MCF 10A (cell line): ENCODE data around the gene ACAD11. TPM values are rescaled to one million over a fixed set of nuclear protein-coding genes. Genes with fewer than 3 reads are reported as not detected.

Source experiments
- BruUV-seq: library from RNA; stranded (reverse); fragments of 400-500 nt; replicated peaks from 2 replicates; lab custom pipeline; 2021; lab: Mats Ljungman, UMichigan
- CTCF ChIA-PET: fragments of 300-600 bp; sonication (Branson Sonifier 250); formaldehyde crosslinking; extraction: SDS; loops from one replicate; lab custom pipeline; 2021; ENCODE audit warnings: antibody characterized with exemption, inconsistent platforms; lab: Yijun Ruan, JAX
- POLR2A ChIA-PET: fragments of 300-600, 350-650 bp; sonication (Branson Sonifier 250); formaldehyde crosslinking; extraction: SDS; loops from one replicate; lab custom pipeline; 2020; ENCODE audit warnings: antibody characterized with exemption, inconsistent platforms; lab: Yijun Ruan, JAX
- DNase-seq: peaks from one replicate; pipeline ENCODE4 v3.0.0-alpha.2; 2018; ENCODE audit not compliant: unreplicated experiment
- H3K27ac Mint-ChIP-seq: one replicate; pipeline ENCODE4 v1.8.0; 2022; ENCODE audit warnings: mild to moderate bottlenecking, low read depth, mixed read lengths; ENCODE audit not compliant: unreplicated experiment
- H3K27me3 Mint-ChIP-seq: one replicate; pipeline ENCODE4 v1.8.0; 2022; ENCODE audit warnings: mixed read lengths; ENCODE audit not compliant: insufficient read depth, unreplicated experiment
- H3K36me3 Mint-ChIP-seq: one replicate; pipeline ENCODE4 v1.8.0; 2022; ENCODE audit warnings: mild to moderate bottlenecking, moderate library complexity, mixed read lengths; ENCODE audit not compliant: insufficient read depth, unreplicated experiment
- H3K4me1 Mint-ChIP-seq: one replicate; pipeline ENCODE4 v1.8.0; 2022; ENCODE audit warnings: mixed read lengths; ENCODE audit not compliant: insufficient read depth, unreplicated experiment
- H3K4me3 Mint-ChIP-seq: one replicate; pipeline ENCODE4 v1.8.0; 2022; ENCODE audit warnings: mild to moderate bottlenecking, moderate library complexity, mixed read lengths; ENCODE audit not compliant: unreplicated experiment
- H3K9me3 Mint-ChIP-seq: one replicate; pipeline ENCODE4 v1.8.0; 2022; ENCODE audit warnings: mixed read lengths; ENCODE audit not compliant: unreplicated experiment
- CTCF ChIP-seq: fragments of 200-600 bp; IDR thresholded peaks from one replicate; pipeline ENCODE4 v1.8.0; 2022; ENCODE audit warnings: antibody characterized with exemption, mild to moderate bottlenecking; ENCODE audit not compliant: unreplicated experiment
- intact Hi-C: fragments of 100-400 bp; cut with micrococcal nuclease; formaldehyde crosslinking; loops from 2 replicates; pipeline ENCODE4 v1.14.1; 2022
- total RNA-seq: library from RNA; stranded (reverse); gene quantifications from 2 replicates; pipeline ENCODE4 v1.2.3, GENCODE V29; 2022

The ACAD11 gene
- total RNA-seq, 1 experiment from 2014 or later: 30.9 TPM

GRCh38 chr3:132530624-132531023 is 129.0 kb downstream of the ACAD11 start:
- intact Hi-C loops: loop anchor here (10.0 kb wide), 1 partner anchor 176 kb away; no protein-coding TSS in a partner anchor
- Mint-ChIP-seq H3K36me3 (peaks cover 77% of the 10 kb centered on the region), H3K4me1 (no peaks in the 10 kb centered on the region), H3K4me3 (no peak overlapping the region), H3K27ac (no peak overlapping the region), H3K9me3 (no peaks in the 10 kb centered on the region), H3K27me3 (no peaks in the 10 kb centered on the region)
- CTCF ChIA-PET: interaction anchor here (0.6 to 6.4 kb wide), 3 partner anchors 9 to 371 kb away, joined by 3 to 41 read pairs (median 3); no protein-coding TSS in a partner anchor
- DNase-seq: no peak
- no TSS peak for BruUV-seq
- no peak for TF ChIP-seq CTCF
- POLR2A ChIA-PET: no interaction called here

- POLR2A ChIA-PET: no interaction called here
- Mint-ChIP-seq H3K36me3 (peaks cover 92% of the 10 kb centered on the region), H3K27ac (no peak overlapping the region), H3K27me3 (no peaks in the 10 kb centered on the region), H3K4me1 (no peaks in the 10 kb centered on the region), H3K4me3 (no peak overlapping the region), H3K9me3 (no peaks in the 10 kb centered on the region)
- CTCF ChIA-PET: interaction anchor here (1.1 to 4.3 kb wide), 4 partner anchors 12 to 120 kb away, joined by 4 to 35 read pairs (median 8); no protein-coding TSS in a partner anchor
- TF ChIP-seq CTCF: no peak
- BruUV-seq: no TSS peak
- intact Hi-C loops: no loop called here
- no peak for DNase-seq
Measured at GRCh38 chr3:132522353-132522752, 137.3 kb downstream of the ACAD11 start.

- H3K27me3 Mint-ChIP-seq: no peaks in the 10 kb centered on the region
- intact Hi-C loops: no loop called here
- no TSS peak for BruUV-seq
- CTCF ChIA-PET: interaction anchor here (0.7 to 4.3 kb wide), 6 partner anchors 9 to 120 kb away, joined by 3 to 35 read pairs (median 4); no protein-coding TSS in a partner anchor
- H3K36me3 Mint-ChIP-seq: peaks cover 92% of the 10 kb centered on the region
- TF ChIP-seq CTCF: no peak
- H3K9me3 Mint-ChIP-seq: no peaks in the 10 kb centered on the region
- H3K27ac Mint-ChIP-seq: no peak overlapping the region
- no peak overlapping the region for H3K4me3 Mint-ChIP-seq
- no peak for DNase-seq
- H3K4me1 Mint-ChIP-seq: no peaks in the 10 kb centered on the region
- POLR2A ChIA-PET: interaction anchor here (1.1 kb wide), 1 partner anchor 137 kb away, joined by 4 read pairs; the partner anchor contains the start of gene ACAD11
Measured at GRCh38 chr3:132521901-132522300, 137.7 kb downstream of the ACAD11 start.

- no peak for TF ChIP-seq CTCF
- CTCF ChIA-PET: interaction anchor here (3.8 to 4.3 kb wide), 2 partner anchors 17 to 122 kb away, joined by 13 to 35 read pairs; no protein-coding TSS in a partner anchor
- Mint-ChIP-seq H3K9me3 (no peaks in the 10 kb centered on the region), H3K4me1 (no peaks in the 10 kb centered on the region), H3K4me3 (no peak overlapping the region), H3K27ac (no peak overlapping the region), H3K27me3 (no peaks in the 10 kb centered on the region), H3K36me3 (peaks cover 92% of the 10 kb centered on the region)
- BruUV-seq: no TSS peak
- POLR2A ChIA-PET: no interaction called here
- DNase-seq: no peak
- intact Hi-C loops: no loop called here
Measured at GRCh38 chr3:132519914-132520313, 139.7 kb downstream of the ACAD11 start.
